T-helper 1 cell treated with Interleukin-12 subunit alpha and Interleukin-12 subunit beta and Interleukin-4 antibody, amounts not matched to agents 30 ng/mL and 1 ng/mL, for 36 hours (primary cell): ENCODE data around the gene UGT1A10. TPM values are rescaled to one million over a fixed set of nuclear protein-coding genes. Genes with fewer than 3 reads are reported as not detected.
"Not testable (repeated sequence)": the region's sequence is repeated elsewhere in the genome, so short reads cannot be mapped to it uniquely, and the experiment has no call there.

Source experiments
- intact Hi-C: fragments of 100-400 bp; cut with micrococcal nuclease; formaldehyde crosslinking; loops from one replicate; pipeline ENCODE4 v1.15.1; 2024
- total RNA-seq: library from RNA; stranded (reverse); gene quantifications from 2 replicates; pipeline ENCODE4 v1.2.3, GENCODE V29; 2022

The UGT1A10 gene
- total RNA-seq, 1 donor from 2014 or later = not detected

- intact Hi-C loops = no loop called here
These were observed 55.5 kb downstream of the UGT1A10 start for GRCh38 chr2:233691443-233692433.

DNA sequence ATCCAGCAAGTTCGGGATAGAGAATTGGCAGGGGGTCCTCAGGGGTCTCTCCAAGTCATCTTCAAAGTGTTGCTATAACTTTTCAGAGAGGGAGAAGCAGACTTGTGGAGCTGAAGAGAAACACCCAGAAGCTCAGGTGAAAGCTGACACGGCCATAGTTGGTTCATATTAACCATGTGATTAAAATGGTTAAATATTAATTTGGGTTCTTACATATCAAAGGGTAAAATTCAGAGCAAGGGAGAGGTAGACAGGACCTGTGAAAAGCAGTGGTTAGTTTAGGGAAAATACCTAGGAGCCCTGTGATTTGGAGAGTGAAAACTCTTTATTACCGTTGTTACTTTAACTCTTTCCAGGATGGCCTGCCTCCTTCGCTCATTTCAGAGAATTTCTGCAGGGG, 56.4 kb downstream of the UGT1A10 start, which contains the start of gene UGT1A6:
Gene UGT1A6 (plus strand): TSS at position 243 of the 400 bp plus-strand sequence. CDS start 115 bp downstream, at position 358.
- intact Hi-C loops = no loop called here

DNA sequence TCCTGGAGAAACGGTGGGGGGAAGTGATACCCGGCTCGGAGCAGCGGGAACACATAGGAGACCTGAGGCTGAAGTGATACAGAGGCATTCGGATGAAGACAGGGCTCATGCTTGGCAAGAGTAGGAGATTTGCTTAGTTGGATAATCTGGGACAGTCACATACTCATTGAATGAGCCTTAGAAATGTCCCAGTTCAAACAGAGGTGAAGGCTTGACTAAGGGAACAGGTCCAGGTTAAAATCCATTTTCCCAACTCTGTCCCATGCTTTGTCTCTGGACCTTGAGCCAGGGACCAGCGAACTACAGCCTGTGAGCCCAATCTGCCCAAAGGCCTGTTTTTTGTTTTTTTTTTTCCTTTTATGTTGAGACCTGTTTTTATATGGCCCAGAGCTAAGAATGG, 57.7 kb downstream of the UGT1A10 start:
- intact Hi-C loops = no loop called here

GRCh38 chr2:233698740-233699139, 62.5 kb downstream of the UGT1A10 start:
- intact Hi-C loops = no loop called here

DNA sequence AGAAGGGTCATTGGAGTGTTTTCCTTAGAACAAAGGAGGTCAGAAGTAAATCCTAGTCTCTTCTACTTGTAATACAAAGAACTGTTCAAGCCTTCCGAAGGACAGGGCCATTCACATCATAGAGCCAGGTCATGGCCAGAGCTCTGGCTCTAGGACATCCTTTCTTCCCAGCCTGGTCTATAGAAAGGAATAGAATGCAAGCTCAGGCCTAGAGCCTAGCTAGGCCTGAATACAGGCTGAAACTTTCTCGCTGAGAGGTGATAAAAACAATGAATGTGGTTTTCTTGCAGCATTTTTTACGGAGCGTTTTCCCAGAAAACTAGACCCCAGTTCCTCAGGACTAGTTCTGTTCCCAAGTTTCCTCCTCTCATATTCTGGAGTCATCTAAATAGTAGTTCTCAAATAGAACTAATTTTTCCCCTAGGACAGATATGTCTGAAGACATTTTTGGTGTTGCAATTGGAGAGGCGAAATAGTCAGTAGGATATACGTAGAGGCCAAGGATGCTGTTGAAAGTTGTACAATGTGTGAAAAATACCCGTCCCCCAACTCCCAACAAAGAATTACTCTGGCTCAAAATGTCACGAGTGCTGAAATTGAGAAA, 63.3 kb downstream of the UGT1A10 start:
- intact Hi-C loops = no loop called here

- intact Hi-C loops = no loop called here
These were observed 63.9 kb downstream of the UGT1A10 start for GRCh38 chr2:233700028-233700635.

GRCh38 chr2:233700842-233701241, 64.6 kb downstream of the UGT1A10 start:
- intact Hi-C loops = not testable (repeated sequence)

GRCh38 chr2:233702238-233702637, 66.0 kb downstream of the UGT1A10 start:
- intact Hi-C loops = no loop called here

DNA sequence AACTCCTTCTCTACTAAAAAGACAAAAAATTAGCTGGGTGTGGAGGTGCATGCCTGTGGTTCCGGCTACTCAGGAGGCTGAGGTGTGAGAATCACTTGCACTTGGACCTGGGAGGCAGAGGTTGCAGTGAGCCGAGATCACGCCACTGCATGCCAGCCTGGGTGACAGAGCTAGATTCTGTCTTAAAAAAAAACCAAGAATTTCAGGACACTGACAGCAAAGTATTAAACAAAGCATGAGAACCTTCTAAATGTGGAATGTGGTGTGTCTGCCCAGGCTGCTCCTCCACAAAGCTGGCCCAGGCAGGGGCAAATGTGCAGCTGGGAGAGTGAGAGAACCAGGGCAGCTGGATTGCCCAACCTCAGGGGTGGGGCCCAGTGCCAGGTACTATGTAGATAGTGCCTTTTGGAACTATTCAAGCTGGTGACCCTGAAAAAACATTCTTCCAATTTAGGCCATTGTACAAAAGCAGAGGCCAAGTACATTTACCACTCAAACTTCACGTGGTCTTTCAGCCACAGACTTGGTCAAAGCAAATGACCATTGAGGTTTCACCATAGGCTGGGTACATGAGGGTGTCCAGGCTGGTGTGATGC, 69.8 kb downstream of the UGT1A10 start:
- intact Hi-C loops = no loop called here

- intact Hi-C loops = no loop called here
These were observed 70.5 kb downstream of the UGT1A10 start for GRCh38 chr2:233706720-233707119.

DNA sequence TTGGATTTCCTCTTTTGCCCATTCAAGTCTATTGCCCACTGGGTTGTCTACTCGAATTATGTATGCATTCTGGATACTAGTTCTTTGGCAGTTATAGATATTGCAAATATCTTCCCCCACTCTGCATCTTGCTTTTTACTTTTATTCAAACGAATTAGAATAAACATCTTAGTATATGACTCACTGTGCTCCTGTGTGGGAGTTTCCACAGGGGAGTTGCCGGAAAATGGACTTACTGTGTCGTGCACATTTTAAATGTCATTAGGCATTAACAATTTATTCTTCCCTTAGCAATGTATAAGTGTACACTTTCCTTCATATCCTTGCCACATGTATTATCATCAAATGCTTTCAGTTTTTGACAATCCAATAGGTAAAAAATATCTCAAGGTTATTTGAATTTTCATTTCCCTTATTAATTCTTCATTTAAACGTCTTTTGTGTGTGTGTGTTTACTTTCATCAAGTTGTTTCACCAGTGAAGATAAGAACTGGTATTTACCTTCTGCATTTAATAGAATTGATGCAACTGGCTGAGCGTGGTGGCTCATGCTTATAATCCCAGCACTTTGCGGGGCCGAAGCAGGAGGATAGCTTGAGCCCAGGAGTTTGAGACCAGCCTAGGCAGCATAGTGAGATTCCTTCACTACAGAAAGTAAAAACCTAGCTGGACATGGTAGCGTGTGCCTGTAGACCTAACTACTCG, 71.8 kb downstream of the UGT1A10 start:
- intact Hi-C loops = no loop called here

DNA sequence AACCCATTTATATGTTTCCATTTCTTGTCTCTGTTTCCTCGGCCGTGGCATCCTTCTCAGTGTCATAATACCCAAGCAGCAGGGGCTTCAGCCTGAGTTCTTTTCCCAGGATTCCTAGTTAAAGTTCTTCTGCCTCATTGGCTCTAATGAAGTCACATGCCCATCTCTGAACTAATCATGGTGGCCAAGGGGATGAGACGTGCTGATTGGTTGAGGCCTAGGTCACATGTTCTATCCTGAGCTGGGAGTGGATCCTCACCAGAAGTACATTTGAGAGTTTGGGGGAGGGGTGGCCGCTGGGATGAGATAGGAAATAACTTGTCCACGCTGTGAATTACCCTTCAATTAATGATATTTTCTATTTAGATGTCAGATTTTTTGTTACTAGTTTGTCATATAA, 72.7 kb downstream of the UGT1A10 start:
- intact Hi-C loops = no loop called here

DNA sequence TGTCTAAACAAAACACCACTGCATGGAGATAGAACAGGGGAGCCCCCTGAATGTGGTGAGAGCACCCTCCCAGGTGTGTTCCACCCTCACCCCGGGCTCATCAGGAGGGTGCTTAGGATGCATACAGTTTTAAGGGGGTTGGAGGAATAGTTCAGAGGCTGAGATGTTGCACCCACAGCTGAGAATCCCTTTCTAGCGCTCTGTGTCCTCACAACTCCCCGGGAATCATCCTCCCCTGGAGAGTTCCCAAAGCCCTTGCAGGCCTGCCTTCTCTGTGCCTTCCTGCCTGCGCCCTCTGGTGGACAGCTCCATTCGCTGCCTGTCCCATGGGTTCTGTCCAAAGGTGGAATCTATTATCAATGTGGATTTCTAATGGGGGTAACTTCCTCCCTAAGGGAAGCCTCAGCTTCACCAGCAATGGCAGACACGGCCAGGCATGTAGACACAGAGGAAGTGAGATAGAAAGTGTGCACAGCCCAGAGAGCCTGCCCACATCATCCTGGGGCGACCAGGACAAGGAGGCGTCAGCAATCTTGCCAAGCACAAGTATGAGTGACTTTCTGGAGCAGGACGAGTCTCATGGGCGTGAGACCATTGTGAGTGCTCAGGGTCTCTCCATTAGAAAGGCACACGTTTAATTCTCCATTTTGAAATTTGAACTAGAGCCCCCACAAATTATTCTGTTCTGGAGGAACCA, 75.2 kb downstream of the UGT1A10 start:
- intact Hi-C loops = loop anchor here (1.0 to 2.0 kb wide), 2 partner anchors 269 to 307 kb away; no protein-coding TSS in a partner anchor

GRCh38 chr2:233712611-233713261, 76.5 kb downstream of the UGT1A10 start, which contains the start of gene UGT1A5:
Gene UGT1A5, plus strand, starts transcription at chr2:233712907. Its CDS starts 85 bp downstream, at chr2:233712992.
- intact Hi-C loops = no loop called here

DNA sequence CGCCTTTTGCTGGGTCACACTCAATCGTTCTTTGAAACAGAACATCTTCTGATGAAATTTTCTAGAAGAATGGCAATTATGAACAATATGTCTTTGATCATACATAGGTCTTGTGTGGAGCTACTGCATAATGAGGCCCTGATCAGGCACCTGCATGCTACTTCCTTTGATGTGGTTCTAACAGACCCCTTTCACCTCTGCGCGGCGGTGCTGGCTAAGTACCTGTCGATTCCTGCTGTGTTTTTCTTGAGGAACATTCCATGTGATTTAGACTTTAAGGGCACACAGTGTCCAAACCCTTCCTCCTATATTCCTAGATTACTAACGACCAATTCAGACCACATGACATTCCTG, 77.0 kb downstream of the UGT1A10 start:
- intact Hi-C loops = no loop called here

DNA sequence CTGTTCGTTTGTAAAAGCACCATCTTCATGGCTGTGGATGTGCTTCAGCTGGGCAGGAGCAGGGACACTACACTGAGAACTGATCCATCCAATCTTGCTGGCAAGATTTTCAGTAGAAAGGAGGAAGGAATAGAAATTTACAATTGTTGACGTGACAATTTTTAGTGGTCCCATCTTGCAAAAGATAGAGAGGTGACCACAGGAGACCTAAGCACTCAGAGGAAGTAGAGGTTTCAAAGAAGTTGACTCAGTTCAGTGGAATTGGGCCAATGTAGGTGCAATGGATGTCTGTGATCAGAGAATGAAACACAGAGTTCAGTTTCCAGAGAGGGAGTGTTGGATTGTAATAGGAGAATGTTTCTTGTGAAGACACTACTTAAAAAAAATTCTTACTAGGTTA, 77.9 kb downstream of the UGT1A10 start:
- intact Hi-C loops = no loop called here

DNA sequence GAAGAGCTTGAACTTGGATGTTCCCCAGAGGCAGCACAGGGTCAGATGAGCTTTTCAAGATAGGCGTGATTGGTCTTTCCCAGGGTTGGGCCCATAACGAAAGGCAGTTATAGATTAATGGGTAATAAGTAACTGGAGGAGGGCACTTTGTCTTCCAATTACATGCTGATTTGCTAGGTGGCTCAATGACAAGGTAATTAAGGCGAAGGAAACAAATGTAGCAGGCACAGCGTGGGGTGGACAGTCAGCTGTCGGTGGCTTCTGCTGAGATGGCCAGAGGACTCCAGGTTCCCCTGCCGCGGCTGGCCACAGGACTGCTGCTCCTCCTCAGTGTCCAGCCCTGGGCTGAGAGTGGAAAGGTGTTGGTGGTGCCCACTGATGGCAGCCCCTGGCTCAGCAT, 82.3 kb downstream of the UGT1A10 start, which contains the start of gene UGT1A4:
Gene UGT1A4 (plus strand): TSS at position 185 of the 400 bp plus-strand sequence. CDS start 85 bp downstream, at position 270.
- intact Hi-C loops = no loop called here

GRCh38 chr2:233728723-233729301, 92.6 kb downstream of the UGT1A10 start, which contains the start of gene UGT1A3:
Gene UGT1A3, plus strand, starts transcription at chr2:233729042. Its CDS starts 85 bp downstream, at chr2:233729127.
- intact Hi-C loops = no loop called here
